Measurements from ENCODE around the gene HOXA7.

HOXA7 gene

DNA sequence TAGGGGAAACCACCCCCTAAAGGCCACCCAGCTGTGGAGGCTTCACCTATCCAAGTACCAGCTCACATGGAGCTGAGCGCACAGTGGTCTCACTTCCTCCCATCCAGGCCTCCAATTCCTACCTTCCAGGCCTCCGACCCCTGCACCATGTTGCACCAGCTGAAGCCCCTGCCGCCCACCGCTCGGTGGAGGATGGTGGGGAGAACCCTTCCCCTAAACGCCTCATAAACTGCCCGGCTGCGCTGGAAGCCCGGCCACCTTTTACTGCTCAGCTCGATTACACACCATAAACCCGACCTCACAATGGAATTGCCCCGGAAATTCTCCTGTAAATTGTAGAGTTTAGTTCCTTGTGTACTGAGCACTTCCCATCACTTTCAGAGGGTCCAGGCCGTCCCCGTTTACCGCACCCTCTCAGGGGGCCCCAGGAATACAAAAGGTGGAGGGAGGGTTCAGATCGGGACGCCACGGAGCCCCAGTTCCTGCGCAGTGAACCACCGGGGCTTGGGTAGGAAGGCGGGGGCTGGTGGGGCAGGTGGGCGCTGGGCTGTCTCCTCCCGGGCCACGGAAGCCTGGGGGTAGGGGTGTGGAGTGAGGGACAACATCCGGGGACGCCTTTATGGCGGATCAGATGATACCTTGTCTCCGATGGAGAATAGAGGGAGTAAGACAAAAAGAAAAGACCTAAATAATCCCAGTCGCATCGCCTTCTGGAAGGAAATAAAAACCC is 1.4 kb upstream of the HOXA7 start:
- no peak for DNase-seq

DNA sequence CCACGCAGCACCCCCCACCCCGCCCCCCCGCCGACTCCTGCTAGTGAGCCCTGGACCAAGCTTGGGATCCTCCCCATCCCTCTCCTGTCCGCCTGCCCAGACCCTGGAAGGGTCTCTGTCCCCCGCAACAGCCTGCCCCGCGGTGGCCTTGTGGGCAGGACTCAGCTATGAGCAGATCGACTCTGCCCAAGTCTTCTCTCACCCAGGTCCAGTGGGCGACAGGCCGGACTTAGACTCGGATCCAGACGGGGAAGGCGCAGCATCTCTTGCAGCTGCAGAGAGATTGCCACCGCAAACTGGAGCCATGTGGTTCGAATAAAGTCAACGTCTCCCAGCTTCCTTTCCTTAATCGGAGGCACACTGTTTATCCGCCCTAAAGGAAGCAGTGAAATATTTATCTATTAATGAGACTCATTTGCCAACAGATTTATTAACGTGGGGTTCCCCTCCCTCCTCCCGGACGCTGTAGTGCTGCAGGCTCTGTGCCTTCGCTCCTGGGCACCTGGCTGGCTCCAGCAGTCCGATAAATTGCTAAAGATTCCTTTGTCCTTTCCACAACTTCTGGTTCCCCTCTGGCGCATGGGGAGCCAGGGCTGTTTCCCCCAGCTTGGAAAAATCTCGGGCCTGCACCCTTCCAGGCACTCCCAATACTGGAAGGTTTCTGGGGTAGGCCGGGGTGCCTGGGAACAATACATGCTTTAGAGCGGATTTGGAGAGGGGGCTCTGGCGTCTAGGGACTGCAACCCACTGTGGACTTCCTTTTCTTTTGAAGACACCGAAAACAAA is 634 bp upstream of the HOXA7 start:
- no peak for DNase-seq

DNA sequence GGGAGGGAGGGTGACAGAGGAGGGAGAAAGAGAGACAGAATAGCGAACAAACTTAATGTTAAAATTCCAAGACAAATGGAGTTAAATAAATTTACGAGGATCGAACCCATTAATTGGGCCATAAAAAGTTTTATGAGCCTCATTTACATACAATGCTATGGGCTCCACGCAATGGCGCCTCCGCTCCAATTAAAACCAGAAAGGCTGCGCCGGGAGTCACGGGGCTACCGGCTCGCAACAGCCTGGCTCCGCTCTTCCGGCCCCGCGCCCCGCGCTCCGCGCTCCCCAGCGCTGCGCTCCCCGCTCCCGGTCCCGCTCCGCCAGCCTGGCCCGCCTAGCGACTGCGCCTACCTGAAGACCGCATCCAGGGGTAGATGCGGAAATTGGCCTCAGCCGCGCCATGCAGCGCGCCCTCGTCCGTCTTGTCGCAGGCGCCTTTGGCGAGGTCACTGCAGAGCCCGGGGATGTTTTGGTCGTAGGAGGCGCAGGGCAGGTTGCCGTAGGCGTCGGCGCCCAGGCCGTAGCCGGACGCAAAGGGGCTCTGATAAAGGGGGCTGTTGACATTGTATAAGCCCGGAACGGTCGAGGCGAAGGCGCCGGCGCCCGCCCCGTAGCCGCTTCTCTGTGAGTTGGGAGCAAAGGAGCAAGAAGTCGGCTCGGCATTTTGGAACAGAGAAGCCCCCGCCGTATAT is 513 bp downstream of the HOXA7 start:
- DNase-seq: no peak

DNA sequence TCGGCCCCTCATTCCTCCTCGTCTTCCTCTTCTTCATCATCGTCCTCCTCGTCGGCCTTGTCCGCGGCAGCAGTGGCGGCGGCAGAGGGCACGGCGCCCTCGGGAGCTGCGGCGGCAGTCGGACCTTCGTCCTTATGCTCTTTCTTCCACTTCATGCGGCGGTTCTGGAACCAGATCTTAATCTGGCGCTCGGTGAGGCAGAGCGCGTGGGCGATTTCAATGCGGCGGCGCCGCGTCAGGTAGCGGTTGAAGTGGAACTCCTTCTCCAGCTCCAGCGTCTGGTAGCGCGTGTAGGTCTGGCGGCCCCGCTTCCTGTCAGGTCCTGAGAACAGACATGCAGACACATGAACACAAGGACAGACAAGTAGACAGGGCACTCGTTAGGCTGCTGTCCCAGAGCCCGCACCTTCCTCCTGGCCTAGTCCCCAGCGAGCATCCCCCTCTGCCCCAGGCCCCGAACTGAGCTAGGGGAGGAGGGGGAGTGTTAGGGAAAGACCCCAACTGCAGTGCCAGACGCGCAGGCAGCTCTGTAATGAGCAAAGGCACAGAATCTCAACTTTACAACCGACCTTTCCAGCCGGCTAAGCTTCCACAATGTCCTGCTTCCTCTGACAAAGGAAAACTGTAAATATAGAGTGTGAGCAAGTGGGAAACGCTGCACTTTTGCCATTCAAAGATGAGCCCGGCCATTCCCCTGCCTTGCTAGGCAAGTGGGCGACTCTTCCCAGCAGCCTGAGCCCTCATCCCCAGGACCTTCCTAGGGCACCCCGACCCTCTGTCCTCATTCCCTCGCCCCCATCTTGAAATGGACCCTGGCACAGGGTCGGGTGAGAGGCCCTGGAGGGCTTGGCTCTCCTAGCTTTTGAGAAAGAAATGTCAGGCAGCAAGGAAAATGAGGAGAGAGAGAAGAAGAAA is 1.3 kb downstream of the HOXA7 start:
- DNase-seq: no peak

DNA sequence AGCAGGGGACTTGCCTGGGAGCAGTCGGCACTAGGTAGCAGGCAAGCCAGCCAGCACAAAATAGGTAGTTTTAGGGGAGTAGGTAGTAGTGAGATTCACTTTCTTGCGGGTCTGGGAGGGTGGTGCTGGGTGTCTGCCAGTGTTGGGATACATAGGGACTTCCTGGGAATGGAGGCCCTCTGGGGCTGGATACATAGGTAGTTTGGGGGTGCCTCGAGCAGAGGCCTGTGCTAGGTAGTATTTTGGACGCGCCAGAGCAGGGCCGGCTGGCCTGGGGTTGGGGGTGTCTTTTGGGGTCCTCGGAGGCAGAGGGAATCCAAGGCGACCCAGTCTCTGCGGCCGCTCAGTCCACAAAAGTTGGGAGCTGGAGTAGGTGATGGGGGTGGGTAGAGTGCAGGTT is 2.1 kb downstream of the HOXA7 start:
- DNase-seq: no peak

DNA sequence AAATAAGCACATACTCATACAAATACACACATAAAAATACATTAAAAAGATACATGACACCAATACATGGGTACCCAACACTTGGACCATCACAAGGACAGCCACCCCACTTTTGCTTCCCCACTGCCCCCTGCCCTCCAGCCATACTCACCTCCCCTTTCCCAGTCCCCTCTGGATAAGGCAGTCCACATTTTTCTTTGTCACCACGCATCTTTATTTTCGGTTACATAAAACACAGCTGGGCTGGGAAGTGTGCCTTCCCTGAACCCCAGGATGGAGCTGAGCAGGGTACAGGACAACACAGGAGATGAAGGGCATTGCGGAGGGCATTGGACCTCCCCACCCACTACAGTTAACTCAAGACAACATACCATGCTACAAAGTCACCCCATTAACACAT is 2.9 kb downstream of the HOXA7 start:
- DNase-seq: no peak

DNA sequence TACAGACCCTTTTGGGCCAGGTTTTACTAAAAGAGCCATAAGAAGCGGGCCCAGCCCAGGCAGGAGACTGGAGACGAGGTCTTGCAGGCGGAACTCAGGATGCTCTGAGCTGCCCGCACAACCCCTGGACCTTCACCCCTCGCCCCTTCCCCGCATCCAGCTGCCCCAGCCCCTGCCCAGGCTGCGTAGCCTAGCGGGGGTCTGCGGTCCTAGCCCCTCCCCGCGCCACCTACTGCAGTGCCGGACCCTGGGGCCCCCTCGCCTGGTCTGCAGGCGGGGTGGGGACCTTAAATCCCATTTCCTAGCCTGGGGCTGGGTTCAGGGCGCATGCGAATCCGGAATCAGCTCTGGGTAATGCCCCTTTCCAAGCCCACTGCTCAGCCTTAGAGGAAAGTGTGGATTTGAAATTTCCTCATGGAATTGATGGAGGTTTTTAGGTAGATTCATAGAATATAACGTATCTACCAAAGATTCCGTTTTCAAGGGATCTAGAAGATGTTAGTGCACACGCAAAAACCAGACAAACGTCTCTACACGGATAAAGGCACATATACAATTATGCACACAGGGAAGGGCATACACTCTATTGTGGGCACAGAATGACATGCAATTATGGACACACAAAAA is 3.5 kb downstream of the HOXA7 start:
- DNase-seq: no peak

DNA sequence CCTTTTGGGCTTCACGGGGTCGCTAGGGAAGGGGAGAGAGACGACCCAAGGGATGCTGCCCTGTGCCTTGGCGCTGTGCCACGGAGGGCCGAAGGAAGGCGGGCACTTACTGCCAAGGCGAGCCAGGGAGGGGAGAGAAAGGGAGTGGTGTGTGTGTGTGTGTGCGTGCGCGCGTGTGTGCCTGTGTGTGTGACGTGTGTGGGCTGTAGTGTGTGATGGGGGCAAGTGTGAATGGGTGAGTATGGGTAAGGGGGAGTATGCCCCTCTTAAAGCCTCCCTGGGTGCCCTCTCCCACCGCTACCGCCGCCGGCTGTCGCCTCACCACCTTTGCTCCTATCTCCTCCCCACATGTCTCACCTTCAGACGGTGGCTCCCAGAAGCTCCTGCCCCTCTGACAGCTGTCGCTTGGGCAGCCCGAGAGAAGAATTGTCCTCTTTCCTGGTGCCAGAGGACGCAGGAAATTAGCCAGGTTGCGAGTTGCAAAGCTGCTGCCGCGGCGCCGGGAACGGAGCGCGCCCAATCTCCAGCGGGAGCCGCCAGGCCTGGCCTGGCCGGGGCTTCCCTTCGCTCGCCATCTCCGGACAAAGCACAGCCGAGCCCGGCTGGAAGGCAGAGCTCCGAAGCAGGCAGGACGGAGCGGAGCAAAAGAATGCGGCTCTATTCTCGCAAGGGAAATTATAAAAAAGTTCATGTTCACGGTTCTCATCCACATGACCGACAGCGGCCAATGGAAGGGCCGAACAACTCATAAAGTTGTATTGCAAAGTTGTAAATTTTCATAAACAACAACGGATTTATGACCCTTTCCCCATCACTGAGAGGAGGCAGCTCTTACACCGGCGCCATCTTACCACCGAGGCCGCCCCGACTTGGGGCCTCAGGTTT is 4.3 kb downstream of the HOXA7 start, which contains the start of gene HOXA3:
Gene HOXA3, minus strand, starts transcription at position 653 of the 885 bp plus-strand sequence. CDS start 41,943 bp downstream, outside the sequence.
- no peak for DNase-seq

DNA sequence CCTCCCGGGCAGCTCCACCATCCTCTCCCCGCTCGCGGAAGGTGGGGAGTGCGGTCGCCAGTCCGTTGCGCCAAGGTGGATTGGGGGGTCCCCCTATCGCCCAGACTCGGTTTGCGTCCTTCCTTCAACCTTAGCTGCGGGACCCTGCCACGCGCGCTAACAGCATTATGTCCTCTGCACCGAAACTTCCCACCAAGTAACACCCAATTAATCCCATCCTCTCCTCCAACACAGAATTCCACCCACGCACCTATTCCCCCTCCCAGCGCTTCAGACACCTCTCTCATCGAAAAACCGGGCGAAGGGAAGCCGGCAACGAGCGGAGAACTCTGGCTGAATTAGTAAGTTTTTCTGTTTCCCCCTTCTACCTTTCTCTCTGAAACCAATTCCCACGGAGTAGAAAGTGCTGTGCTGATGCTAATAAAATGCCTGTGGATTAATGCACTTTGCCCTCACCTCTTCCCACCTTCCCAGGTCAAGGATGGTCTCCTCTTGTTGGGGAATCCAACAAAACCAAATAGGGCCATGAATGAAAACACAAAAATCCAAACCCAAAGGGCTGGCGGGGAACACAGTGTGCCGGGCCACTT is 5.0 kb downstream of the HOXA7 start:
- no peak for DNase-seq

DNA sequence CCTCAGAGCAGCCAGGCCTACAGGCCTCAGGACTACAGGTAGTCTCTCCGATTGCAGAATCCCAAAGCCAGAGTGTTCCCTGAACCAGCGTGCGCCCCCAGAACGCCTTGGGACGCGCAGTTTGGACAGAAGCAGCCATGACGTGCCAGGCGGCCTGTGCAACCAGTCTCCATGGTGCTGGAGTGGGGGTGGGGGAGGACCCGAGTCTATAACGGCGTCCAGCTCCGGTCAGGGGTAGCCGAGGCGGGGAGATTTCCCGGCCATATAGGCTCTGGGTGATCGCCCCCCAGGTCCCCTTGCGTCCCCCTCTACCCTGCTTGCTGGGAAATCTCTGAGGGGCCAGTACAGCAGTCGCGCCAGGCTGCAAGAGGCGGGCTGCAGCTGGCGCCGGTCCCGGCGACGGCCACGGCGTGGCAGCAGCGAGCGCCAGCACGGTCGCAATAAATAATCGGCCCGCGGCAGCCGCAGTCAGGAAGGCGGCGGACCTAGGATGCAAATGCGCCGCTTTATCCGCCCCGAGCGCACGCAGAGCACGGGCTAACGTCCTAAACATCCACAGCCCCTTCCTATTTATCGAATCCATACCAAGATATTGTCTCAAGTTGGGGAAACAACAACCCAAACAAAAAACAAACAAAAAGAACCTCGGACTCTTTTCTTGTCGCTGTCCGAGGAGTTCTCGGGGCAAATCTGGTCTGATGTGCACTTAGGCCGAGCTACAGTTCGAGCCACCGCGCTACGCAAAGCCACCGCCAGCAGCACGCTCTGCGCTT is 5.7 kb downstream of the HOXA7 start:
- DNase-seq: peak; percentile 68

DNA sequence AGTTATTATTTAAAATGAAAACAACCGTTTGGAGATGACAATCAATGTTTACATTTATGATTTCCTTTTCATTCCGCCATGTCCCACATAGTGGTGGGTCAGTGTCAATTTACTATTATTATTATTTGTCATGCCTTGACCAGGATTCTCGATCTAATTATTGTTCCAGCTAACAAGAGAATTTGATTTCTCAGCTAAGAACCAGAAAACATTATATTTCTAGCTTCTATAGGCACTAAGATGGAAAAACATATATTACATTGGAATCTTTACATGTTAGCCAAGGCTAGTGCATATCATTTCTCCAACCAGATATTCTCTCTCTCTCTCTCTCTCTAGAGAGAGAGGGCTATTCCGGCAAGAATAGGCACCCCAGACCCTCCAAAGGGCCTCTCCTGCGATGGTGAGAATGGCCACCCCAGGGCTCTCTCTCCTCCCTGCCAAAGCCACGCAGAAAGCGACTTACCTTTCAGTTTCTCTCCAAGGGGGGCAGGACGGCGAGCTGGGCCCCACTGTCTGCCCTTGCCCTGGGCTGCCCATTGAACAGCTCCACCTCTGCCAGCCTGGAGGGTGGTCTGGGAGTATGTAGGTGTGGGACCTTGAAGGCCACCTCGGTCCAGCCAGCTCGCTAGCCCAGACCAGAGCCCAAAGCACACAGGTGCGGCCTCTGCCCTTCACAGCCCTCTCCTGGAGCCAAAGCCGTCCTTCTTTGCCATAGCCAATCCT is 6.5 kb downstream of the HOXA7 start:
- no peak for DNase-seq

DNA sequence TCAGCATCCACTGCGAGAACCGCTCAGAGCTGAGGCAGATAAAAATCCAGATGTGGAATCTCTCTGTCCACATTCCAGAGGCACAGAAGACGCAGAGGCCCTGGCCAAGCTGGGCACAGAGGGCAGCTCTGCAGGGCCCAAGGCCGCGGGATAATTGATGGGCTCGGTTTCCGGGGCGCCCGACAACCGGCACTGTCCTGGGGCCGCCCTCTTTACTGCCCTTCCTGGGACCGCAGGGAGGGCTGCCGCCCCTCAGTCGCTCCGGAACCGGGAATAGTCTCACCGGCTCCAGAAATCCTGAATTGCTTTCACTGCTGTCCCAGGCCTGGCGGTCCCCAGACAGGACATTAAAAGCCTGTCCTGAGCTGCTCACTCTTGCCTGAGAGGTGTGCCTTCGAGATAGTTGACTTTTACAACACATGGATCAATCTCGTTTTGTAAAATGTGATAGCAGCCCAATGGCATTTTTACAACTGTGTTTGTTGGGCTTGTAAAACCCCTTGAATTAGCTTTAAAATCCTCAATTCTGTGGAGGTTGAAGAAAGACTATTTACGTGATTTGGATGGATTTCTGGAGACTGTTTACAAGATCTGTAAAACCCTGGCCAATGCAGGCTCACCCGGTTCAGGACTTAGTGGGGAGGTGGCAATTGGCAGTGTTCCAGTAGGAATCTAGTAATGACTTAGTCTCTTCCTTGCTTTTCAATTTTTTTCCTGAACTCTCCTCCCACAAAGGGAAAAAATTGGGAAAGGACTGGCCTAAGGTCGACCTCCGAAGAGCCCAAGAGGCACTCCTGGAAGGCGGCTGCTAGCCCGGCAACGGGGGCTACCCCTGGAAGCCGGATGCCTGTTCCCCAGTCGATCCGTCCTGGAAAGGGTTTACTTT is 7.5 kb downstream of the HOXA7 start:
- no peak for DNase-seq

DNA sequence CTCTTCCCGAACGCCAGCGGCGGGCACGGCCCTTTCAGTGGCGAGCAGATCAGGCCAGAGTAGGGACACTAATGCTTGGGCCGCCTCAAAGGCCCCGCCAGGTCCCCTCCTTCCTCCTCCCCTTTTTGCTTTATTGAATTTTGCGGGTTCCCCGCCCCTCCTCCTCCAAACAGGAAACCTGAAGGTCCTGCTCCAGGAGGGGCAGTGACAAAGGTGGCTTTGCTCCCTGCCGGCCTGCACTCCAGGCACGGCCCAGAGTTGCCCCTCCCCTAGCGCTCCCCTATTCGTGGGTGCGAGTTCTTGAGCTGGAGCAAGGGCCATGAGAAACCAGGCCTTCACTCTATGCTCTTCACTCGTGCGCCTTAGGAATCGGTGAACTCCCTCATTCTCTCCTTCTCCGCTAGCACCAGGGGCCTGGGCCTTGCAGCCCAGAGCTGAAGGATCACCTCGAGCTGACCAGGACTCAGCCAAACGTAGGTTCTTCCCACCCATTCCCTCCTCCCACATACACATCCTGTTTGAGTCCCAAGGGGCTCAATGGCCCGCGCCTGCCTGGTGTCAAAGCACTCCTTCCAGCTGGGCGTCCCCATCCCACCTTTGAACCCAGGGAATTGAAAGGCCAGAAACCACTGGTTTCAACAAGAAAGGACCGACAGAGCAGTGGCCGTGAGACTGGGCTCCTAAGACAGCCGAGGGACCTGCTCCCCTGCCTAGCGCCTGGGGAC is 8.3 kb downstream of the HOXA7 start:
- DNase-seq: no peak

DNA sequence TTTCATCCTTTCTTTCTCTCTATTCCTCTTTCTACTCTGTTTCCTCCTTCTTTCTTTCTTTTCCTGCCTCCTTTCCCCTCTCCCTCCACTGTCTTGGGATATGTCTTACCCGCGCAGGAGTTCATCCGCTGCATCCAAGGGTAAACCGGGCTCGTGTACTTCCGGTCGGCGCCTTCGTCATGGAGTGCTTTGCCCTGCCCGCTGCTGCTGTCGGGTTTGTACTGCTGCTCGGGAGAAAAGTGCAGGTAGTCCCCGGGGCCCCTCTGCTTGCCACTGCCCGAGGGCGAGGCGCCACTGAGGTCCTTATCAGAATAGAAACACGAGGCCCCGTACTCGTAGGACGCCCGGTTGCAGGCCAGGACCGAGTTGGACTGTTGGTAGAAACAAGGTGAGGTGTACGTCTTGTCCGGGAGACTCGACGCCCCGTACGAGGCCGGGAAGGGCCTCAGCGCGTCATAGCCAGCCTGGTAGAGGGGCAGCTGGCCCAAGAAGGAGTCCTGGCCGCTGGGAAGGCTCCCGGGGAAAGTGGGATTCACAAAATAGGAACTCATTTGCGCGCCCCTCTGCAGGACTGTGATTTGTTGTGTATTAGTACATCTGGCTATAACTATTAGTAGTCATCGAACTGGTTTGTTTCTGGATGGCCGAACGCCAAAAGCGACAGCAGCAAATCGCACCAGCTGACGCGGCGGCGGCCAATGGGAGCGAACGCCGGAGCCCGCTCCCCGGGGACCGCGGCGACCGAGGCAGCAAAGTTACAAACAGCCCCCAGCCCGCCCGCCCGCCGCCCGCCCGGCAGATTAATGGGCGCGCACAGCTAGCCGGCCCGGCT is 9.1 kb downstream of the HOXA7 start, which contains the start of gene HOXA6:
Gene HOXA6, minus strand, starts transcription at position 576 of the 832 bp plus-strand sequence. Its CDS starts 25 bp downstream, at position 551.
- DNase-seq: no peak

DNA sequence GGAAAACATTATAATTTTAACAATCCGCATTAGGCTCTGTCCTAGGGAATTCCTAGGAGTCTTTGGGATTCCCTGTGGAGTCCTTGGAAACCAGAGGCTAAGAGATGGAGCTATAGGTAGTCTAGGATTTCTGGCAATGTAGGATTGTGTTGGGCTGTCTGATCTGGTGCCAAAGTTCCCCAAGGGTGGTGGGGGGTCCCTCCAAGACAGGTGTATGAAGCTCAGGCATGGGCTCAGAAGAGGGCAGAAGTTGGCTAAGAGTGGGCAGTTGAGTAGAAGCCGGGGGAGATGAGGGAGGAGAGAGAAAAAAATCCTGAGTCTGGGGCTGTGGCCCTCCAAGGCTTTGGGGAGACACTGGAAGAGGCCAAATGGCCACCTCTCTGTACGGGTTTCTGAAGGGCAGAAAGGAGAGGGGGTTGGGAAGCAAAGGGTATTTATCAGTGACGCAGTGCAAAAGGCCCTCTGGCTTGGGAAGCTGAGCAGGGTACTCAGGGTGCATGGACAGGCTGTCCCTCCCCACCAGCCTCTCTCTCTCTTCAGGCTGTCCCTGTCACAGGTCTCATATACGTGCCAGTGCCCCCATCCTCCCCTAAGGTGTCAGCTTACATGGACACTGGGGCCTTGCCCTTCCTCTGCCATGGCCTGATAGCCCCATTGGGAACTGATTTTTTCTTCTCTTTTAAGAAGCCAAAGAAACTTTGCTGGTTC is 9.8 kb downstream of the HOXA7 start:
- no peak for DNase-seq

Data from CD4-positive, alpha-beta T cell treated with Interleukin-21 for 1 hour (primary cell).